HG02840 (cell line): ENCODE measurements around the gene LCOR.

Experiments
- ATAC-seq: cut with Tn5 transposase; IDR thresholded peaks from one replicate; pipeline ENCODE4 v1.9.1; 2021; ENCODE audit warnings: mild to moderate bottlenecking, moderate library complexity, moderate number of reproducible peaks; ENCODE audit not compliant: unreplicated experiment, low FRiP score

LCOR gene

DNA sequence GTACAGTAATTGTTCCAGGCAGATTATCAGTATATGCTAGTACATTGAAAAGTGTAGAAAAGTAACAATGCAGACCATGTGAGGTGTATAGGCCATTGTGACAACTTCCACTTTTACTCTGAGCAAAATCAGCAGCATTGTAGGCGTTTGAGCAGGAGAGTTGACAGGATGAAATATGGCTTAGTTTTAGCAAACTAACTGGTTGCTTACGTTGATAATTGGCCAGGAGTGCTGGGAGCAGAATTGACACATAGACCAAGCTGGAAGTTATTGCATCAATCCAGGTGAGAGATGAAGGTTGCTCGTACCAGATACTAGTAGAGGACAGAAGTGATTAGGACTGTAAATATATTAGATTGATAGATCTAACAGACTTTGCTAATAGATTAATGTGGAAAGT, 46.0 kb downstream of the LCOR start:
- no peak for ATAC-seq

DNA sequence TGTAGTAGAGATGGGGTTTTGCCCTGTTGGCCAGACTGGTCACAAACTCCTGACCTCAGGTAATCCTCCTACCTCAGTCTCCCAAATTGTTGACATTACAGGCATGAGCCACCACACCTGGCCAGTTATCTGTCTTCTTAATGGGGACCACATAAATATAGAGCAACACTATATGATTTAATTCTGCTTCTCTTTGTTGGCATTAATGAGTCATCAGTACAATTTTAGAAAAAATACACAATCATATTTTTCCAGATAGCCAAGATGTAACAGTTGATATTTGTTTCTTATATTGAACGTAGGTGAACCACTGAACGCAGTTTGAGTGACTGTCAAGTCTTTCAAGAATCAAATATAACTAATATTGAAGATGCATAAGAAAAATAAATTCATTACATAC, 48.5 kb downstream of the LCOR start:
- no peak for ATAC-seq

DNA sequence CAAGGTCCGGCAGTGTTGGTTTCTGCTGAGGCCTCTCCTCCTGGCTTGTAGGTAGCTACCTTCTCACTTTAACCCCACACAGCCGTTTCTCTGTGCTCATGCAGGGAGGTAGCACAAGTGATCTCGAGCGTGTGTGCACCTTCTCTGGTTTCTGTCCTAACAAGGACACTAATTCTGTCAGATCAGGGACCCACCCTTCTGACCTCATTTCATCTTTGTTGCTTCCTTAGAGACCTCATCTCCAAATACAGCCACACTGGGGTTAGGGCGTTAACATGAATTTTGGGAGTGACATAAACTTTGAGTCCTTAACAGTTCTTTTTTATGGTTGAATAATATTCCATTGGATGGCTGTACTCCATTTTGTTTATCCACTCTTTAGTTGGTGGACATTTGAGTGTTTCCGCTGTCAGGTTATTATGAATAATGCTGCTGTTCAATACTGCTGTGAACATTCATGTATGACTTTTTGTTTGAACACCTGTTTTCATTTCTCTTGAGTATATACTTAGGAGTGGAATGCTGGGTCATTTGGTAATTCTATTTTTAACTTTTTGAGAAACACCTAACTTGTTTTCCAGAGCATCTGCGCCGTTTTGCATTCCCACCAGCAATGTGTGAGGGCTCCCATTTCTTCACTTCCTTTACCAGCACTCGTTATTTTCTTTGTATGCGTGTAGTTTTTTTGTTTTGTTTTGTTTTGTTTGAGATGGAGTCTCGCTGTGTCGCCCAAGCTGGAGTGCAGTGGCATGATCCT, 57.5 kb downstream of the LCOR start:
- no peak for ATAC-seq

DNA sequence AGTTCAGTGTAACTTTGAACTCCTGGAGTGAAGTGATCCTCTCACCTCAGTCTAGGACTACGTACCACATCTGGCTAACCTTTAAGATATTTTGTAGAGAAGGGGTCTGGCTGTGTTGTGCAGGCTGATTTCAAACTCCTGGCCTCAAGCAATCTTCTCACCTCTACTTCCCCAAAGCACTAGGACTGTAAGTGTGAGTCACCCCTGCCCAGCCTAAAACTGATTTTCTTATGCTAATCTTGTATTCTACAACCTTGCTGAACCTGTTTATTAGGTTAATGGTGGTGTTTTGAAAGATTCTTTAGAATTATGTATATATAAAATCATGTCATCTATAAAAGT, 58.0 kb downstream of the LCOR start:
- ATAC-seq: no peak

DNA sequence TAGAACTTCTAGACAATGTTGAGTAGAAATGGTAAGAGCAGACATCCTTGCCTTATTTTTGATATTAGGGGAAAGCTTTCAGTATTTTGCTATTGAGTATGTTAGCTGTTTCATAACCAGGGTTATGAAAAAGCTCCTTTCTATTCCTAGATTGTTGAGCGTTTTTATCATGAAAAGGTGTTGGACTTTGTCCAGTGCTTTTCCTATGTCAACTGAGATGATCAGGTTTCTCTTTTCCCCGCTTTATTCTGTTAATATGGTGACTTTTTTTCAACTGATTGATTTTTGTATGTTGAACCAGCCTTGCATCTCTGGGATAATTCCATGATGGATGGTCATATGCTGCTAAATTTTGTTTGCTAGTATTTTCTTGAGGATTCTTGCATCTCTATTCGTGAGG, 58.5 kb downstream of the LCOR start:
- no peak for ATAC-seq

- no peak for ATAC-seq
Observed at GRCh38 chr10:96891840-96892239, 59.7 kb downstream of the LCOR start.

GRCh38 chr10:96895662-96896424, 63.7 kb downstream of the LCOR start:
- ATAC-seq: no peak

GRCh38 chr10:96896884-96897589, 64.9 kb downstream of the LCOR start:
- no peak for ATAC-seq

GRCh38 chr10:96902117-96902516, 70.0 kb downstream of the LCOR start:
- ATAC-seq: no peak

- ATAC-seq: no peak
Observed at GRCh38 chr10:96902731-96903358, 70.7 kb downstream of the LCOR start.

GRCh38 chr10:96904648-96905047, 72.5 kb downstream of the LCOR start:
- no peak for ATAC-seq

- no peak for ATAC-seq
Observed at GRCh38 chr10:96906864-96907263, 74.8 kb downstream of the LCOR start.

GRCh38 chr10:96910488-96911395, 78.6 kb downstream of the LCOR start:
- ATAC-seq: no peak

DNA sequence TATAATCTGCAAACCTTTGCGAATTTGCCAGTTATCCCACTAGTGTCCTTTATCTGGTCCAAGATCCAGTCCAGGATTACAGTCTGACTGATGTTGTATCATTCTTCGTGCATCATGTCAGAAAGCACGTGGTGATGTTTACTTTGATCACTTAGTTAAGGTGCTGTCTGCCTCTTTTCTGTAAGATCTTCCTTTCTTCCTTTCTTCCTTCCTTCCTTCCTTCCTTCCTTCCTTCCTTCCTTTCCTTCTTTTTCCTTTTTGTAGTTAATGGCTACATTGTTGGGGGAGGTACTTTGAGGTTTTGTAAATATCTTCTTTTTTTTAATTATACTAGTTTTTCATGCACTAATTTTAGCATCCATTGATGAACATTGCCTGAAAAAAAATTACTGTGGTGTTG, 80.3 kb downstream of the LCOR start:
- no peak for ATAC-seq

DNA sequence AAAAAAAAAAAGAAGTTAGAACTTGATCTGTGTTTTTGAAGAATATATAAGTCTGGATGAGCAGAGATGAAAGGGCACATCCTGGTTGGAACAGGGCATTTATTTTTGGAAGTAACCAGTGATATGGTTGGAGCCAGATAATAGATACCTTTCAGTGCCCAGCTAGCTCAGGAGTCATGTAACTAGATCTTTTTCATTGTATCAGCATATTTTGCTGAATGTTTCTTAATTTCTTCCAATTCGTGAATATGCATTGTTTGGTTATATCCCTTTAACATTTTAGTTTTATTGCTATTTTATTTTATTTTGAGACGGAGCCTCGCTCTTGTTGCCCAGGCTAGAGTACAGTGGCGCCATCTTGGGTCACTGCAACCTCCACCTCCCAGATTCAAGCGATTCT, 81.8 kb downstream of the LCOR start:
- no peak for ATAC-seq

DNA sequence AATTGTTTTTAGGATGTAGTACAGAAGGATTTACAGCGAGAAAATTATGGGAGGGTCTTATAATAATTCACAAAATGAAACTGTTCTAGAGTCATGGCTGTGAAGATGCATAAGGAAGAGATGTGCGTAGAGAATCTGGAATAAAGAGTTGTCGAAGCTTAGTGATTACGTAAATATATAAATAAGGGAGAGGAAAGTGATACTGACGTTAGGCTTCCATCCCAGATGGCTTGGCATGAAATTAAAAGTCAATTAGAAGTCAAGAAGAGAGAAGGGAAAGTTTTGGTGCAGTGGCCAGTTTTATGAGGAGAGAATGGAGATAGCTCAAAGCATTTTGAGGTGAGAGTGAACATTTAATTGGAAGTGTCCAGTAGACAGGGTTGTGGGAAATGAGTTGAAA, 85.5 kb downstream of the LCOR start:
- no peak for ATAC-seq

GRCh38 chr10:96918214-96919002, 86.3 kb downstream of the LCOR start:
- ATAC-seq: no peak

DNA sequence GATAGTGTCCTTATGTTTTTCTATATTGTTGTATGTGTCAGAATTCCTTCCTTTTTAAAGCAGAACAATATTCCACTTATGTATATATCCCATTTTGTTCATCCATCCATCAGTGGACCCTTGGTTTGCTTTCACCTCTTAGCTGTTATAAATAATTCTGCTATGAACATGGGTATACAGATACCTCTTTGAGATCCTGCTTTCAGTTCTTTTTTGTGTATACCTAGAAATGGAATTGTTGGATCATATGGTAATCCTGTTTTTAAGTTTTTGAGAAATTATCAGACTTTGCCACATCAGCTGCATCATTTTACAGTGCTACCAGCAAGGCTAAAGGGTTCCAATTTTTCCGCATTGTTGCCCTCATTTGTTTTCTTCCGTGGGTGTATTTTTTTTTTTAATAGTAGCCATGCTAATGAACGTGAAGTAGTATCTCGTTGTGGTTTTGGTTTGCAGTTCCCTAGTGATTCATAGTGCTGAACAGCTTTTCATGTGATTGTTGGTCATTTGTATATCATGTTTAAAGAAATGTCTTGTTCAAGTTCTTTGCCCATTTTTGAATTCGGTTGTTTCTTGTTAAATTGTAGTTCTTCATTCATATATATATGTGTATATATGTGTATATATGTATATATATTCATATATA, 87.8 kb downstream of the LCOR start:
- no peak for ATAC-seq

DNA sequence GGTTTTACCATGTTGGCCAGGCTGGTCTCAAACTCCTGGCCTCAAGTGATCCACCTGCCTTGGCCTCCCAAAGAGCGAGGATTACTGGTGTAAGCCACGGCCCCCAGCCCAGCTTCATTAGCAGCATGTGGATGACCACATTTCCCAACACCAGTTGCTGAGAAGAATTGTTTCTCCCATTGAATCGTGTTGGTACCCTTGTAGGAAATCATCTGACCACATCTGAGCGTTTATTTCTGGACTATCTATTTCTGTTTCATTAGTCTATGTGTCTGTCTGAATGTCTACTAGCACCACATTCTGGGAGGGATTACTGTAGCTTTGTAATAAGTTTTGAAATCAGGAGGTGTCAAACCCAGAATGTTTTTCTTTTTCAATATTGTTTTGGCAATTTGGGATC, 89.6 kb downstream of the LCOR start:
- ATAC-seq: no peak
